ENCODE results near the gene KCNQ1.

Gene KCNQ1

GRCh38 chr11:2585566-2586086 is 140.8 kb downstream of the KCNQ1 start:
- Histone ChIP-seq H3K9ac (ENCODE audit: low read depth, low read length) (no peak overlapping the region), H3K9me3 (ENCODE audit: control insufficient read depth, insufficient read depth, low read length) (no peaks in the 10 kb centered on the region), H3K4me3 (ENCODE audit: low read depth, low read length) (no peak overlapping the region), H3K4me1 (ENCODE audit: control insufficient read depth, insufficient read depth, low read length) (no peaks in the 10 kb centered on the region), H3K27me3 (ENCODE audit: control insufficient read depth, insufficient read depth, low read length) (peaks cover 88% of the 10 kb centered on the region), H3K27ac (ENCODE audit: low read depth, low read length) (no peak overlapping the region), H3K36me3 (ENCODE audit: control insufficient read depth, insufficient read depth, low read length) (no peaks in the 10 kb centered on the region)

GRCh38 chr11:2586087-2586792 is 141.4 kb downstream of the KCNQ1 start:
- Histone ChIP-seq H3K9ac (ENCODE audit: low read depth, low read length) (no peak overlapping the region), H3K27me3 (ENCODE audit: control insufficient read depth, insufficient read depth, low read length) (peaks cover 94% of the 10 kb centered on the region), H3K36me3 (ENCODE audit: control insufficient read depth, insufficient read depth, low read length) (no peaks in the 10 kb centered on the region), H3K27ac (ENCODE audit: low read depth, low read length) (no peak overlapping the region), H3K4me3 (ENCODE audit: low read depth, low read length) (no peak overlapping the region), H3K9me3 (ENCODE audit: control insufficient read depth, insufficient read depth, low read length) (no peaks in the 10 kb centered on the region), H3K4me1 (ENCODE audit: control insufficient read depth, insufficient read depth, low read length) (no peaks in the 10 kb centered on the region)

- Histone ChIP-seq H3K4me1 (ENCODE audit: control insufficient read depth, insufficient read depth, low read length) (no peaks in the 10 kb centered on the region), H3K9ac (ENCODE audit: low read depth, low read length) (no peak overlapping the region), H3K9me3 (ENCODE audit: control insufficient read depth, insufficient read depth, low read length) (no peaks in the 10 kb centered on the region), H3K36me3 (ENCODE audit: control insufficient read depth, insufficient read depth, low read length) (no peaks in the 10 kb centered on the region), H3K27ac (ENCODE audit: low read depth, low read length) (no peak overlapping the region), H3K4me3 (ENCODE audit: low read depth, low read length) (no peak overlapping the region), H3K27me3 (ENCODE audit: control insufficient read depth, insufficient read depth, low read length) (peaks cover 98% of the 10 kb centered on the region)
Observed at GRCh38 chr11:2586793-2587131, 142.0 kb downstream of the KCNQ1 start.

- no peak overlapping the region for H3K27ac ChIP-seq (ENCODE audit: low read depth, low read length)
- no peaks in the 10 kb centered on the region for H3K36me3 ChIP-seq (ENCODE audit: control insufficient read depth, insufficient read depth, low read length)
- H3K4me1 ChIP-seq (ENCODE audit: control insufficient read depth, insufficient read depth, low read length) = no peaks in the 10 kb centered on the region
- no peak overlapping the region for H3K9ac ChIP-seq (ENCODE audit: low read depth, low read length)
- H3K9me3 ChIP-seq (ENCODE audit: control insufficient read depth, insufficient read depth, low read length) = no peaks in the 10 kb centered on the region
- H3K27me3 ChIP-seq (ENCODE audit: control insufficient read depth, insufficient read depth, low read length) = peaks cover 99% of the 10 kb centered on the region
- H3K4me3 ChIP-seq (ENCODE audit: low read depth, low read length) = no peak overlapping the region
Observed at GRCh38 chr11:2587132-2587930, 142.5 kb downstream of the KCNQ1 start.

GRCh38 chr11:2587976-2588748 is 143.4 kb downstream of the KCNQ1 start:
- H3K27me3 ChIP-seq (ENCODE audit: control insufficient read depth, insufficient read depth, low read length) = peaks cover 99% of the 10 kb centered on the region
- no peaks in the 10 kb centered on the region for H3K36me3 ChIP-seq (ENCODE audit: control insufficient read depth, insufficient read depth, low read length)
- H3K27ac ChIP-seq (ENCODE audit: low read depth, low read length) = no peak overlapping the region

GRCh38 chr11:2588809-2589537 is 144.2 kb downstream of the KCNQ1 start:
- no peak overlapping the region for H3K9ac ChIP-seq (ENCODE audit: low read depth, low read length)
- H3K27ac ChIP-seq (ENCODE audit: low read depth, low read length) = no peak overlapping the region
- H3K36me3 ChIP-seq (ENCODE audit: control insufficient read depth, insufficient read depth, low read length) = no peaks in the 10 kb centered on the region
- H3K4me1 ChIP-seq (ENCODE audit: control insufficient read depth, insufficient read depth, low read length) = no peaks in the 10 kb centered on the region
- H3K27me3 ChIP-seq (ENCODE audit: control insufficient read depth, insufficient read depth, low read length) = peaks cover 99% of the 10 kb centered on the region
- no peak overlapping the region for H3K4me3 ChIP-seq (ENCODE audit: low read depth, low read length)
- no peaks in the 10 kb centered on the region for H3K9me3 ChIP-seq (ENCODE audit: control insufficient read depth, insufficient read depth, low read length)

More at GRCh38 chr11:2587976-2588748, 143.4 kb downstream of the KCNQ1 start:
- Histone ChIP-seq H3K4me3 (ENCODE audit: low read depth, low read length) (no peak overlapping the region), H3K9ac (ENCODE audit: low read depth, low read length) (no peak overlapping the region), H3K9me3 (ENCODE audit: control insufficient read depth, insufficient read depth, low read length) (no peaks in the 10 kb centered on the region), H3K4me1 (ENCODE audit: control insufficient read depth, insufficient read depth, low read length) (no peaks in the 10 kb centered on the region)

- H3K4me1 ChIP-seq (ENCODE audit: control insufficient read depth, insufficient read depth, low read length) = no peaks in the 10 kb centered on the region
- H3K36me3 ChIP-seq (ENCODE audit: control insufficient read depth, insufficient read depth, low read length) = no peaks in the 10 kb centered on the region
- H3K27me3 ChIP-seq (ENCODE audit: control insufficient read depth, insufficient read depth, low read length) = peaks cover 100% of the 10 kb centered on the region
- no peak overlapping the region for H3K4me3 ChIP-seq (ENCODE audit: low read depth, low read length)
- no peak overlapping the region for H3K9ac ChIP-seq (ENCODE audit: low read depth, low read length)
- H3K27ac ChIP-seq (ENCODE audit: low read depth, low read length) = no peak overlapping the region
- H3K9me3 ChIP-seq (ENCODE audit: control insufficient read depth, insufficient read depth, low read length) = no peaks in the 10 kb centered on the region
Observed at GRCh38 chr11:2589538-2589934, 144.7 kb downstream of the KCNQ1 start.

- no peak overlapping the region for H3K4me3 ChIP-seq (ENCODE audit: low read depth, low read length)
- no peak overlapping the region for H3K9ac ChIP-seq (ENCODE audit: low read depth, low read length)
- no peaks in the 10 kb centered on the region for H3K4me1 ChIP-seq (ENCODE audit: control insufficient read depth, insufficient read depth, low read length)
- H3K27ac ChIP-seq (ENCODE audit: low read depth, low read length) = no peak overlapping the region
- no peaks in the 10 kb centered on the region for H3K36me3 ChIP-seq (ENCODE audit: control insufficient read depth, insufficient read depth, low read length)
- H3K9me3 ChIP-seq (ENCODE audit: control insufficient read depth, insufficient read depth, low read length) = no peaks in the 10 kb centered on the region
- peaks cover 100% of the 10 kb centered on the region for H3K27me3 ChIP-seq (ENCODE audit: control insufficient read depth, insufficient read depth, low read length)
Observed at GRCh38 chr11:2590131-2590964, 145.5 kb downstream of the KCNQ1 start.

- Histone ChIP-seq H3K9ac (ENCODE audit: low read depth, low read length) (no peak overlapping the region), H3K36me3 (ENCODE audit: control insufficient read depth, insufficient read depth, low read length) (no peaks in the 10 kb centered on the region), H3K9me3 (ENCODE audit: control insufficient read depth, insufficient read depth, low read length) (no peaks in the 10 kb centered on the region), H3K27me3 (ENCODE audit: control insufficient read depth, insufficient read depth, low read length) (peaks cover 100% of the 10 kb centered on the region), H3K4me1 (ENCODE audit: control insufficient read depth, insufficient read depth, low read length) (no peaks in the 10 kb centered on the region), H3K4me3 (ENCODE audit: low read depth, low read length) (no peak overlapping the region), H3K27ac (ENCODE audit: low read depth, low read length) (no peak overlapping the region)
Observed at GRCh38 chr11:2590965-2591754, 146.4 kb downstream of the KCNQ1 start.
